Measurements from ENCODE around the gene UBE2QL1. TPM values are rescaled to one million over a fixed set of nuclear protein-coding genes. Genes with fewer than 3 reads are reported as not detected.

Gene UBE2QL1
- total and polyA plus RNA-seq, 4 donors: 0.02 to 0.51 (median 0.09) TPM

DNA sequence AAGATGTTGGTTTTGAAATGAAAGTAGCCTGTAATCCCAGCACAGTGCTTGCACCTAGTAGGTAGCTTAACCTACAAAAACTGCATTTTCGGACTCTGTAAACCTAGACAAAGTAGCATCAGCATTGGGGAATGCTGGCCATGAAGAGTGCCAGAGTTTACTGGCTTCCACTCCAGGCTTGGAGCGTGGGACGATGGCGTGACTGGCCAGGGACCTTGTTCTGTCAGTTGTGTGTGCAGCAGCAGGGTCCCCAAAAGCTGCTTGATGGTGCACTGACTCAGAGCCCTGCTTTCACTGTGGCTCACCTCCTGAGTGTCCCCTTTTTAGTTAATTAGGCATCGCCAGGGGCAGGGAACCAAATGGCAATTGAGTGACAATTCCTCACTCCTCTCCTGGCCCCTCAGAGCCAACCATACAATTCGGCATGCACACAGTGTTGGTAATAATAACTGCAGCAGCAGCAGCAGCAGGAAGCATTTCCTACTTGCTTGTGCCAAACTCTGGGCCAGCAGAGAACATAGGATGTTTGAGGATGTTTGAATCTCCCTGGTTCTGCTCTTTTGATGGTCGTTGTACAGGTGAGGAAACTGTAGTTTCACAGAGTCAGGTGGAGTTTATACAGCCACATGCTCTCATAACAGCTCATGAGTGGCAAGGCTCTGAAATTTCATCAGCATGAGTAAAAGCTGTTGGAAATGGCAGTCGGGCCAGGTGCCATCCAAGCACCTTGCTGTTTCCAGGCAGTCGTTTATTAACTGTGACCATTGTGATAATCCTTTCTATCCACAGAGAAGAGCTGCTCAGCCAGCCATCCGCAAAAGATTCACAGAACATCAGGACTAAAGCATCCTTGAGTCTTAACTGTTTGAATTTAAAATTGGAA, 4.2 kb downstream of the UBE2QL1 start:
- no peak for TF ChIP-seq CTCF (IDR thresholded peaks at IDR 0.05; ENCODE audit: control extremely low read depth, extremely low read depth)
- H3K4me1 ChIP-seq (ENCODE audit: control insufficient read depth in 5 of 5, insufficient read depth in 5 of 5, low read length in 5 of 5): peaks cover 0 to 7% (median 0%) of the 10 kb centered on the region in 5 donors
- H3K27ac ChIP-seq (ENCODE audit: low read depth in 1 of 2, low read length in 1 of 2): peak overlapping the region in 1 of 2 donors; percentile 80
- 69 to 86% methylated on average over 10 of the region's 10 CpGs for WGBS, 2 donors
- H3K4me3 ChIP-seq: no peak overlapping the region
- H3K27me3 ChIP-seq (ENCODE audit: control insufficient read depth in 3 of 3, insufficient read depth in 3 of 3, low read length in 2 of 3): peaks cover 7 to 78% (median 51%) of the 10 kb centered on the region in 3 donors
- peaks cover 0 to 5% (median 0%) of the 10 kb centered on the region in 4 donors for H3K9me3 ChIP-seq (ENCODE audit: control insufficient read depth in 4 of 4, insufficient read depth in 3 of 4, low read length in 3 of 4)
- H3K36me3 ChIP-seq (ENCODE audit: control insufficient read depth in 4 of 4, insufficient read depth in 4 of 4, low read length in 4 of 4): no peaks in the 10 kb centered on the region
- no peak overlapping the region for H3K9ac ChIP-seq (ENCODE audit: insufficient read depth in 1 of 2, low read length in 2 of 2)
- ATAC-seq (ENCODE audit: insufficient read depth, low FRiP score): no peak
- no peak for DNase-seq

DNA sequence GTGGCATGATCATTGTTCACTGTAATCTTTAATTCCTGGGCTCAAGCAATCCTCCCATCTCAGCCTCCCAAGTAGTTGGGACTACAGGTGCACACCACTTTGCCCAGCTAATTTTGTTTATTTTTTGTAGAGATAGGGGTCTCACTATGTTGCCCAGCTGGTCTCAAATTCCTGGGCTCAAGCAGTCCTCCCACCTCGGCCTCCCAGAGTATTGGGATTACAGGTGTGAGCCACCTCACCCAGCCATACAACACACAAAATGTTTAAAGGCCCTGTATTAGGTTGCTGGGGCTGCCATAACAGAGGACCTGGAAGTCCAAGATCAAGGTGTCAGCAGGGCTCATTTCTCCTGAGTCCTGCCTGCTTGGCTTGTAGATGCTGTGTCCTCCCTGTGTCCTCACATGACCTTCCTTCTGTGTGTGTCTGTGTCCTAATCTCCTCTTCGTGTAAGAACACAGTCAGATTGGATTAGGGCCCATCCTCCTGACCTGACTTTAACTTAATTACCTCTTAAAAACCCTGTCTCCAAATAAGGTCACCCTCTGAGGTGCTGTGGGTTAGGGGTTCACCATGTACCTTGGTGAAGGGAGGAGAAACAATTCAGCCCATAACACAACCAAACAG, 5.4 kb downstream of the UBE2QL1 start:
- 62 to 70% methylated on average over 2 of the region's 2 CpGs for WGBS, 2 donors
- H3K4me3 ChIP-seq: no peak overlapping the region
- no peak for ATAC-seq (ENCODE audit: insufficient read depth, low FRiP score)
- peak overlapping the region in 1 of 2 donors; percentile 80 for H3K27ac ChIP-seq (ENCODE audit: low read depth in 1 of 2, low read length in 1 of 2)
- H3K9ac ChIP-seq (ENCODE audit: insufficient read depth in 1 of 2, low read length in 2 of 2): no peak overlapping the region
- peaks cover 0 to 7% (median 0%) of the 10 kb centered on the region in 5 donors for H3K4me1 ChIP-seq (ENCODE audit: control insufficient read depth in 5 of 5, insufficient read depth in 5 of 5, low read length in 5 of 5)
- peaks cover 4 to 77% (median 46%) of the 10 kb centered on the region in 3 donors for H3K27me3 ChIP-seq (ENCODE audit: control insufficient read depth in 3 of 3, insufficient read depth in 3 of 3, low read length in 2 of 3)
- no peak for DNase-seq
- no peaks in the 10 kb centered on the region for H3K36me3 ChIP-seq (ENCODE audit: control insufficient read depth in 4 of 4, insufficient read depth in 4 of 4, low read length in 4 of 4)
- TF ChIP-seq CTCF (IDR thresholded peaks at IDR 0.05; ENCODE audit: control extremely low read depth, extremely low read depth): no peak
- H3K9me3 ChIP-seq (ENCODE audit: control insufficient read depth in 4 of 4, insufficient read depth in 3 of 4, low read length in 3 of 4): peaks cover 0 to 2% (median 0%) of the 10 kb centered on the region in 4 donors

DNA sequence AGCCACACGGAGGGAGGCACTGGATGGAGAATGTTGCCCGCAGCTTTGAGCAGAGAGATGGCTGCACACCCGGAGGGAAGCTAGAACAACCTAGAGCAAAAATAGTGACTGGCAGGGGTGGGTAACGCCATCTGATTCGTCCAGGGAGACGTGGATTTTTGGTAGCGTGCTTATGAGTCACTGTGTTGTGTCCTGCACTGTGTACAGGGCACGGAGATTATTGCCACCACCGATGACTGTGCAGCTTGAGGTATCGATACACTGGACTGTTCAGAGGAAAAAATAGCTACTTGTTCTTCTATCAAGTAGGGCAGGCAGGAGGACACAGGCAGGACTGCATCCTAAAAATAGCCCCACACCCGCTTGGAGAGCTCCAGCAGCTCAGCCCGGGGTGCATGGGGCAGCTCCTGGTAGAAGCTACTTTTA, 6.0 kb downstream of the UBE2QL1 start:
- WGBS, 2 donors: 75 to 83% methylated on average over 12 of the region's 12 CpGs
- no peak for ATAC-seq (ENCODE audit: insufficient read depth, low FRiP score)

More for the DNA sequence above, 6.0 kb downstream of the UBE2QL1 start:
- Histone ChIP-seq H3K36me3 (ENCODE audit: control insufficient read depth in 4 of 4, insufficient read depth in 4 of 4, low read length in 4 of 4) (no peaks in the 10 kb centered on the region), H3K27ac (ENCODE audit: low read depth in 1 of 2, low read length in 1 of 2) (peak overlapping the region in 1 of 2 donors; percentile 80), H3K9me3 (ENCODE audit: control insufficient read depth in 4 of 4, insufficient read depth in 3 of 4, low read length in 3 of 4) (peaks cover 0 to 2% (median 0%) of the 10 kb centered on the region in 4 donors), H3K9ac (ENCODE audit: insufficient read depth in 1 of 2, low read length in 2 of 2) (no peak overlapping the region), H3K4me1 (ENCODE audit: control insufficient read depth in 5 of 5, insufficient read depth in 5 of 5, low read length in 5 of 5) (peaks cover 0 to 7% (median 0%) of the 10 kb centered on the region in 5 donors), H3K27me3 (ENCODE audit: control insufficient read depth in 3 of 3, insufficient read depth in 3 of 3, low read length in 2 of 3) (peaks cover 2 to 73% (median 42%) of the 10 kb centered on the region in 3 donors), H3K4me3 (no peak overlapping the region)
- no peak for TF ChIP-seq CTCF (IDR thresholded peaks at IDR 0.05; ENCODE audit: control extremely low read depth, extremely low read depth)
- DNase-seq: no peak
